H1 (cell line): ENCODE data around the gene C1orf21. TPM values are rescaled to one million over a fixed set of nuclear protein-coding genes. Genes with fewer than 3 reads are reported as not detected.

Experiments
- CTCF ChIA-PET: fragments of 300-600 bp; sonication (Branson Sonifier 250); formaldehyde crosslinking; loops from one replicate; lab custom pipeline; 2021; ENCODE audit not compliant: partially characterized antibody; lab: Charles Lee
- POLR2A ChIA-PET: fragments of 300-600 bp; sonication (Branson Sonifier 250); formaldehyde crosslinking; loops from one replicate; lab custom pipeline; 2021; ENCODE audit warnings: inconsistent platforms; ENCODE audit not compliant: partially characterized antibody; lab: Charles Lee
- DNase-seq, 2 experiments: peaks; one replicate each; pipeline versions ENCODE4 v3.0.0 to v3.0.0-alpha.2; 2010 to 2022; ENCODE audit warnings: low spot score in 2 of 2, low read depth in 1 of 2, mixed read lengths in 1 of 2
- FAIRE-seq: peaks from 2 replicates; lab custom pipeline; 2011; peaks lifted over from hg19 to GRCh38; lab: Jason Lieb, UNC
- H2AFZ ChIP-seq: 2 replicates; pipeline ENCODE4 v1.8.1; 2012; ENCODE audit warnings: low read length, inconsistent platforms
- H2AK5ac ChIP-seq: 2 replicates; pipeline ENCODE4 v1.6.1; 2013; ENCODE audit warnings: low read depth, low read length
- H2BK120ac ChIP-seq: replicated peaks from 2 replicates; pipeline ENCODE3; 2013; ENCODE audit warnings: low read depth, low read length, inconsistent platforms
- H2BK12ac ChIP-seq: 2 replicates; pipeline ENCODE4 v1.6.1; 2013; ENCODE audit warnings: low read depth, low read length
- H2BK15ac ChIP-seq: 2 replicates; pipeline ENCODE4 v1.6.1; 2013; ENCODE audit warnings: low read length
- H2BK20ac ChIP-seq: 2 replicates; pipeline ENCODE4 v1.6.1; 2013; ENCODE audit warnings: low read length
- H2BK5ac ChIP-seq: 2 replicates; pipeline ENCODE4 v1.6.1; 2013; ENCODE audit warnings: low read depth, low read length
- H3K14ac ChIP-seq: 2 replicates; pipeline ENCODE4 v1.6.1; 2013; ENCODE audit warnings: inconsistent platforms; ENCODE audit not compliant: insufficient read length
- H3K18ac ChIP-seq: 2 replicates; pipeline ENCODE4 v1.6.1; 2013; ENCODE audit warnings: low read length; ENCODE audit errors: extremely low read depth
- H3K23ac ChIP-seq: 2 replicates; pipeline ENCODE4 v1.6.1; 2013; ENCODE audit warnings: inconsistent platforms; ENCODE audit not compliant: insufficient read length
- H3K23me2 ChIP-seq: 2 replicates; pipeline ENCODE4 v1.6.1; 2013; ENCODE audit warnings: low read depth, low read length
- H3K27ac ChIP-seq: 2 replicates; pipeline ENCODE4 v1.6.1; 2011; ENCODE audit warnings: low read depth, low read length, inconsistent platforms
- H3K27me3 ChIP-seq, 4 experiments: replicated peaks in 1 of 4; 1 replicate in 1 of 4; 2 replicates in 3 of 4; pipeline versions ENCODE4 v1.6.1 to v1.8.1; 2011 to 2013; ENCODE audit warnings: low read length in 3 of 4, mild to moderate bottlenecking in 3 of 4, inconsistent platforms in 2 of 4, mixed read lengths in 2 of 4, moderate library complexity in 1 of 4; ENCODE audit not compliant: control insufficient read depth in 3 of 4, insufficient read depth in 3 of 4; ENCODE audit errors: extremely low read depth in 1 of 4
- H3K36me3 ChIP-seq, 4 experiments: 2 replicates each; pipeline versions ENCODE4 v1.6.1 to v1.8.1; 2011 to 2013; ENCODE audit warnings: mild to moderate bottlenecking in 4 of 4, low read length in 3 of 4, moderate library complexity in 2 of 4, control low read depth in 1 of 4, inconsistent platforms in 1 of 4; ENCODE audit not compliant: insufficient read depth in 4 of 4, control insufficient read depth in 2 of 4
- H3K4ac ChIP-seq: replicated peaks from 2 replicates; pipeline ENCODE3; 2013; ENCODE audit warnings: low read length, low read depth, mixed read lengths, inconsistent platforms; ENCODE audit not compliant: insufficient read length
- H3K4me1 ChIP-seq, 4 experiments: replicated peaks in 1 of 4; 1 replicate in 1 of 4; 2 replicates in 3 of 4; pipeline versions ENCODE4 v1.6.1 to v1.8.1; 2011 to 2013; ENCODE audit warnings: low read length in 3 of 4, inconsistent platforms in 2 of 4, mixed read lengths in 1 of 4; ENCODE audit not compliant: insufficient read depth in 4 of 4, control insufficient read depth in 3 of 4
- H3K4me2 ChIP-seq, 2 experiments: 2 replicates each; pipeline versions ENCODE4 v1.6.1 to v1.8.1; 2011 to 2013; ENCODE audit warnings: low read depth in 2 of 2, low read length in 2 of 2, control low read depth in 1 of 2, inconsistent platforms in 1 of 2, mild to moderate bottlenecking in 1 of 2; ENCODE audit not compliant: insufficient read depth in 1 of 2
- H3K4me3 ChIP-seq, 4 experiments: fragments of 200-600, 300-600 bp in 1 of 4; sonication (generic), shearing (Covaris generic), sonication (Bioruptor Twin) in 1 of 4; 2 replicates each; pipeline versions ENCODE4 v1.5.1 to v1.8.1; 2011 to 2016; ENCODE audit warnings: low read length in 4 of 4, low read depth in 3 of 4, control low read depth in 2 of 4, inconsistent platforms in 2 of 4, mild to moderate bottlenecking in 2 of 4, mixed read lengths in 1 of 4, moderate library complexity in 1 of 4; ENCODE audit not compliant: insufficient read depth in 2 of 4; ENCODE audit errors: extremely low read depth in 1 of 4
- H3K56ac ChIP-seq: replicated peaks from 2 replicates; pipeline ENCODE3; 2013; ENCODE audit warnings: low read depth, mild to moderate bottlenecking, mixed read lengths, low read length, inconsistent platforms; ENCODE audit not compliant: insufficient read length
- H3K79me1 ChIP-seq: 2 replicates; pipeline ENCODE4 v1.6.1; 2013; ENCODE audit warnings: low read depth, low read length, control low read depth
- H3K79me2 ChIP-seq, 2 experiments: 2 replicates each; pipeline versions ENCODE4 v1.6.1 to v1.8.1; 2012 to 2013; ENCODE audit warnings: low read length in 2 of 2, mild to moderate bottlenecking in 2 of 2, inconsistent platforms in 1 of 2; ENCODE audit not compliant: insufficient read depth in 2 of 2, control insufficient read depth in 1 of 2
- H3K9ac ChIP-seq, 4 experiments: replicated peaks in 1 of 4; 1 replicate in 1 of 4; 2 replicates in 3 of 4; pipeline versions ENCODE4 v1.6.1 to v1.8.1; 2011 to 2013; ENCODE audit warnings: low read depth in 3 of 4, low read length in 3 of 4, control low read depth in 2 of 4, mild to moderate bottlenecking in 2 of 4, moderate library complexity in 2 of 4, inconsistent platforms in 1 of 4; ENCODE audit errors: extremely low read depth in 1 of 4
- H3K9me3 ChIP-seq, 2 experiments: 2 replicates each; pipeline versions ENCODE4 v1.6.1 to v1.8.1; 2012 to 2013; ENCODE audit warnings: mild to moderate bottlenecking in 2 of 2, moderate library complexity in 2 of 2, control low read depth in 1 of 2, inconsistent platforms in 1 of 2, low read depth in 1 of 2, low read length in 1 of 2, mixed read lengths in 1 of 2; ENCODE audit not compliant: insufficient read depth in 2 of 2
- H4K20me1 ChIP-seq, 2 experiments: replicated peaks in 1 of 2; 2 replicates each; pipeline versions ENCODE3 to v1.8.1; 2011 to 2013; ENCODE audit warnings: inconsistent platforms in 2 of 2, low read length in 2 of 2, mild to moderate bottlenecking in 1 of 2; ENCODE audit not compliant: insufficient read depth in 2 of 2, control insufficient read depth in 1 of 2
- H4K5ac ChIP-seq: 2 replicates; pipeline ENCODE4 v1.6.1; 2013; ENCODE audit warnings: low read length, low read depth, mixed read lengths, inconsistent platforms; ENCODE audit not compliant: insufficient read length
- H4K8ac ChIP-seq: 2 replicates; pipeline ENCODE4 v1.8.0; 2013; ENCODE audit warnings: mild to moderate bottlenecking, moderate library complexity, low read length, inconsistent platforms; ENCODE audit not compliant: insufficient read depth; ENCODE audit errors: extremely low read depth
- H4K91ac ChIP-seq: replicated peaks from 2 replicates; pipeline ENCODE3; 2013; ENCODE audit warnings: low read length, mixed read lengths, inconsistent platforms; ENCODE audit not compliant: insufficient read length
- CBX5 ChIP-seq: fragments of 300-800, 300-1000 bp; sonication (generic); IDR thresholded peaks from 2 replicates; pipeline ENCODE4 v1.7.1; 2016; ENCODE audit warnings: antibody characterized with exemption, low read length, low read depth
- CREB1 ChIP-seq: IDR thresholded peaks from 2 replicates; pipeline ENCODE4 v1.6.1; 2012; ENCODE audit warnings: inconsistent platforms
- EGR1 ChIP-seq: IDR thresholded peaks from 2 replicates; pipeline ENCODE4 v1.6.1; 2011; ENCODE audit warnings: low read depth, low read length, borderline replicate concordance
- EP300 ChIP-seq, 2 experiments: IDR thresholded peaks; 1 replicate in 1 of 2; 2 replicates in 1 of 2; pipeline ENCODE4 v1.6.1; 2011 to 2012; ENCODE audit warnings: low read depth in 2 of 2, low read length in 2 of 2, mild to moderate bottlenecking in 2 of 2, borderline replicate concordance in 1 of 2, inconsistent platforms in 1 of 2, moderate library complexity in 1 of 2
- KDM4A ChIP-seq: IDR thresholded peaks from one replicate; pipeline ENCODE4 v1.7.1; 2012; ENCODE audit warnings: low read depth, mild to moderate bottlenecking, moderate library complexity, low read length, inconsistent platforms; ENCODE audit not compliant: severe bottlenecking
- NANOG ChIP-seq: IDR thresholded peaks from 2 replicates; pipeline ENCODE4 v1.6.1; 2011; ENCODE audit warnings: low read length, low read depth, mild to moderate bottlenecking, inconsistent platforms; ENCODE audit not compliant: insufficient read depth, poor library complexity, severe bottlenecking
- NRF1 ChIP-seq: IDR thresholded peaks from 2 replicates; pipeline ENCODE4 v1.6.1; 2011; ENCODE audit warnings: mild to moderate bottlenecking, low read depth, low read length, improper control_type of control experiment
- SAP30 ChIP-seq: fragments of 300-600 bp; sonication (generic); IDR thresholded peaks from 2 replicates; pipeline ENCODE4 v1.7.1; 2012; ENCODE audit warnings: low read length, moderate library complexity, mild to moderate bottlenecking, inconsistent platforms; ENCODE audit not compliant: insufficient read depth, insufficient replicate concordance
- SIX5 ChIP-seq: IDR thresholded peaks from 2 replicates; pipeline ENCODE4 v1.6.1; 2011; ENCODE audit warnings: mild to moderate bottlenecking, low read depth, low read length
- SP1 ChIP-seq: IDR thresholded peaks from 2 replicates; pipeline ENCODE4 v1.6.1; 2011; ENCODE audit warnings: low read depth, low read length
- SP2 ChIP-seq: IDR thresholded peaks from 2 replicates; pipeline ENCODE4 v1.6.1; 2012; ENCODE audit warnings: mild to moderate bottlenecking, low read length, inconsistent platforms
- TBP ChIP-seq: IDR thresholded peaks from 2 replicates; pipeline ENCODE4 v1.6.1; 2011; ENCODE audit warnings: low read depth, low read length, improper control_type of control experiment
- WGBS, 2 experiments: shearing (Covaris generic) in 1 of 2; methylation state at CpG; one replicate each; pipeline versions ENCODE4 v1.1.6 to v1.1.7; 2013 to 2015; ENCODE audit warnings: low lambda C conversion rate in 2 of 2, mixed read lengths in 2 of 2, inconsistent platforms in 1 of 2, low coverage in 1 of 2, missing lambda C conversion rate in 1 of 2; ENCODE audit not compliant: insufficient replicate concordance in 2 of 2, insufficient coverage in 1 of 2, insufficient read length in 1 of 2; ENCODE audit errors: extremely low coverage in 1 of 2, missing lambda C conversion rate in 1 of 2; 5-methylcytosine and 5-hydroxymethylcytosine counted together
- polyA plus RNA-seq, 7 experiments: library from polyadenylated mRNA; depleted of rRNA in 3 of 7; stranded (reverse) in 5 of 7; unstranded in 2 of 7; fragments of >200 nt in 5 of 7; fragments of 200-250 nt in 2 of 7; gene quantifications; 1 replicate in 5 of 7; 2 replicates in 1 of 7; 4 replicates in 1 of 7; pipeline versions ENCODE4 v1.2.1 to v1.2.3, GENCODE V29; 2011 to 2013; ENCODE audit warnings: missing spikeins in 2 of 7, mixed read lengths in 2 of 7
- total RNA-seq: library from RNA; stranded (reverse); fragmentation: NEBNext Ultra II Directional; extraction: Animal tissue kit (Norgen Biotek cat#: 25700); gene quantifications from 2 replicates; pipeline ENCODE4 v1.2.1, GENCODE V29; 2021
- TF ChIP-seq, protein P1 (sequence below): IDR thresholded peaks from 2 replicates; pipeline ENCODE4 v1.6.1; 2011; ENCODE audit warnings: low read depth, mild to moderate bottlenecking, low read length; ENCODE audit not compliant: insufficient read depth

The C1orf21 gene
- total and polyA plus RNA-seq, 2 of the 8 experiments (the other 6 are each of a cell fraction or from before 2014, with no cell fraction given), result 16.6 to 51.0 TPM

DNA sequence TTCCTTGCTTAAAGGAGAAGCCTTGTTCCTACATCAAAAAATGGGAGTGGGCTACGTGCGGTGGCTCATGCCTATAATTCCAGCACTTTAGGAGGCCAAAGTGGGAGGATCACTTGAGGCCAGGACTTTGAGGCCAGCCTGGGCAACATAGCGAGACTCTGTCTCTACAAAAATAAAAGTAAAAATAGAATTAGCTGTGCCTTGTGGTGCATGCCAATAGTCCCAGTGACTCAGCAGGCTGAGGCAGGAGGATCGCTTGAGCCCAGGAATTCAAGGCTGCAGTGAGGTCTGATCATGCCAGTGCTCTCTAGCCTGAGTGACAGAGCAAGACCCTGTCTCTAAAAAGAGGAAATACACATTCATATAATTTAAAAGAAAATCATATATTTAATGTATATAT, 127.1 kb downstream of the C1orf21 start:
- Histone ChIP-seq H3K23me2 (no peaks in the 10 kb centered on the region), H3K27me3 (no peaks in the 10 kb centered on the region), H3K79me1 (no peaks in the 10 kb centered on the region), H4K5ac (no peak overlapping the region), H4K20me1 (no peaks in the 10 kb centered on the region), H3K9ac (no peak overlapping the region), H3K4me2 (no peak overlapping the region), H2AFZ (no peak overlapping the region), H3K4me3 (no peak overlapping the region)
- POLR2A ChIA-PET, result no interaction called here
- TF ChIP-seq SP2 (no peak), NRF1 (no peak), SAP30 (no peak), TBP (no peak), CREB1 (no peak), EGR1 (no peak), SIX5 (no peak), SP1 (no peak), NANOG (no peak), CBX5 (no peak), KDM4A (no peak), EP300 (IDR thresholded peaks at IDR 0.05; ENCODE audit: borderline replicate concordance in 1 of 2, low read depth in 2 of 2, low read length in 2 of 2) (no peak)
- TF ChIP-seq, protein P1, sequence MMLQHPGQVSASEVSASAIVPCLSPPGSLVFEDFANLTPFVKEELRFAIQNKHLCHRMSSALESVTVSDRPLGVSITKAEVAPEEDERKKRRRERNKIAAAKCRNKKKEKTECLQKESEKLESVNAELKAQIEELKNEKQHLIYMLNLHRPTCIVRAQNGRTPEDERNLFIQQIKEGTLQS, result no peak
- TF ChIP-seq, all 59 proteins: peak for 0
- H3K23ac ChIP-seq, result no peak overlapping the region
- H3K36me3 ChIP-seq, result peaks cover 0 to 9% (median 1%) of the 10 kb centered on the region in 4 experiments; a peak in 3 of 8 replicates
- no peak overlapping the region for H3K27ac ChIP-seq
- no peaks in the 10 kb centered on the region for H3K9me3 ChIP-seq
- FAIRE-seq (no peak), DNase-seq (no peak)
- no peak overlapping the region for H4K91ac ChIP-seq
- no peak overlapping the region for H3K18ac ChIP-seq
- no peak overlapping the region for H3K56ac ChIP-seq
- no peak overlapping the region for H3K4ac ChIP-seq
- H2BK5ac ChIP-seq, result no peak overlapping the region
- no peak overlapping the region for H2BK20ac ChIP-seq
- H2BK15ac ChIP-seq, result no peak overlapping the region
- H3K4me1 ChIP-seq, result no peaks in the 10 kb centered on the region
- WGBS, 2 experiments, result 89% methylated on average over 4 of the region's 4 CpGs; no CpG with 5 or more reads in 1 of the 2 experiments
- CTCF ChIA-PET, result interaction anchor here (1.0 to 1.7 kb wide), 2 partner anchors 85 to 150 kb away, joined by 3 to 5 read pairs; no protein-coding TSS in a partner anchor
- H2BK120ac ChIP-seq, result no peak overlapping the region
- H3K79me2 ChIP-seq, result no peaks in the 10 kb centered on the region
- H4K8ac ChIP-seq, result no peak overlapping the region
- no peak overlapping the region for H3K14ac ChIP-seq
- no peak overlapping the region for H2BK12ac ChIP-seq
- no peak overlapping the region for H2AK5ac ChIP-seq
